ENCODE results near the gene TNRC6B. TPM values are rescaled to one million over a fixed set of nuclear protein-coding genes. Genes with fewer than 3 reads are reported as not detected.

TNRC6B gene
- total and polyA plus RNA-seq, 8 donors = 13.7 to 40.7 (median 15.7) TPM

DNA sequence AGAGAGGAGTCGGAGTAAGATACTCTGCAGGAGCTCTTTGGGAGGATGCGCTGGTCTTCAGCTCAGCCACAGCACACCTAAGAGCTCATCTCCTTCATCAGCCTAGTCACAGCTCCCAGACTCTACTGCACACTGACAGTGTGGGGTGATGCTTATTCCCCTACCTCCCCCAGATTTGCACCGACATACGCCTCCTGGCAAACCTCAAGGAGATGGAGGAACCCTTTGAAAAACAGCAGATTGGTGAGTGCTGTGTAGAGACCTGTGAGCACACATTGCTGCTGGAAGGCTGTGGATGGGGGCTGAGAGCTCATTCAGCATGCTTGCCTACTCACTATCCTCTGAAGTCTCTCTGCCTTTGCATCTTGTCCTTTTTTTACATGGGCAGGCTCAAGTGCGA lies 183.4 kb downstream of the TNRC6B start:
- intact Hi-C loops (cut with DNase I) = no loop called here
- Histone ChIP-seq H3K4me1 (no peaks in the 10 kb centered on the region), H3K27me3 (no peaks in the 10 kb centered on the region), H3K36me3 (peaks cover 4 to 100% of the 10 kb centered on the region in 2 donors), H3K9me3 (no peaks in the 10 kb centered on the region), H3K4me3 (no peak overlapping the region), H3K27ac (no peak overlapping the region)
- DNase-seq (no peak), ATAC-seq (no peak)
- TF ChIP-seq CTCF (IDR thresholded peaks at IDR 0.05) = no peak

GRCh38 chr22:40363059-40363458 lies 185.3 kb downstream of the TNRC6B start:
- intact Hi-C loops (cut with DNase I) = no loop called here
- Histone ChIP-seq H3K36me3 (peaks cover 4 to 97% of the 10 kb centered on the region in 2 donors), H3K4me3 (no peak overlapping the region), H3K27ac (no peak overlapping the region), H3K4me1 (no peaks in the 10 kb centered on the region), H3K27me3 (no peaks in the 10 kb centered on the region), H3K9me3 (no peaks in the 10 kb centered on the region)
- ATAC-seq (no peak), DNase-seq (no peak)
- no peak for TF ChIP-seq CTCF (IDR thresholded peaks at IDR 0.05)

DNA sequence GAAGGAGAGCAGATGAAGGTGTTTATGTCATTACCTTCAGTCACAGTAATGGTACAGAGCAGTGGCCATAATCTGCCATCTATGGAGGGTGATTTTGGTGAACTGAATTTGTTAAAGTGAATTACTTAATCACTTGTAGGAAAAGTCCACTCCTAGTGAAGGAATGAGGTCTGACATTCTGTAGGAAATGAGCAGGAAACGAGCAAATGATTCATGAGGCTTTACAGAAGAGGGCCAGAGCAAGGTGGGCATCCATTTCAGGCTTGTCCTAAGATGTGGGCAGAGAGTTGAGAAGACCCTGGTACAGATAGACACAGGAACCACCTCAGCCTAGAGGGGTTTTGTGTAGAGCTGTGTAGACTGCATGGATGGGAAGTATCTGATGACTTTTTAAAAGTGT lies 186.7 kb downstream of the TNRC6B start:
- ATAC-seq (no peak), DNase-seq (no peak)
- Histone ChIP-seq H3K4me1 (no peaks in the 10 kb centered on the region), H3K27ac (no peak overlapping the region), H3K4me3 (no peak overlapping the region), H3K9me3 (no peaks in the 10 kb centered on the region), H3K36me3 (peaks cover 4 to 84% of the 10 kb centered on the region in 2 donors), H3K27me3 (no peaks in the 10 kb centered on the region)
- TF ChIP-seq CTCF (IDR thresholded peaks at IDR 0.05) = no peak
- intact Hi-C loops (cut with DNase I) = no loop called here

DNA sequence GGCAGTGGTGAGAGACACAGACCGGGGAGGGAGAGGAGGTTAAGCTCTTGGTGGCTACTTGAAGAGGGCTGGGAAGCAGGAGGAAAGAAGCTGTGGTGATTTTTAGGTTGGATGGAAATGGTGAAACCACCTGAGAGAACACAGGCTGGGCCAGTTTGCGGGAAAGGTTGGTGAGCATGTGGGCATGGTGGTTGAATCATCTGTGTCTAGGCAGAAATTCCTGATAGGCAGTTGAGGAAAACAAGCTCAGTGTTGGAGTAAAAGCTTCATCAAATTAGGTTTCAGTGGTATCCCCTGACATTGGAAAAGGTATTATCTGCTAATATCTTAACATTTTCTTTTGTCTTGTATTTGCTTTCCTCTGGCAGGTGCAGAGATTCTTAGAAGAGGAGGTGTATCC lies 188.3 kb downstream of the TNRC6B start:
- H3K4me1 ChIP-seq = peaks cover 0 to 2% of the 10 kb centered on the region in 2 donors
- DNase-seq = no peak
- H3K9me3 ChIP-seq = no peaks in the 10 kb centered on the region
- TF ChIP-seq CTCF (IDR thresholded peaks at IDR 0.05) = no peak
- ATAC-seq = no peak
- intact Hi-C loops (cut with DNase I) = no loop called here
- no peak overlapping the region for H3K4me3 ChIP-seq
- peaks cover 4 to 67% of the 10 kb centered on the region in 2 donors for H3K36me3 ChIP-seq
- no peak overlapping the region for H3K27ac ChIP-seq
- H3K27me3 ChIP-seq = no peaks in the 10 kb centered on the region

- no peak for TF ChIP-seq CTCF (IDR thresholded peaks at IDR 0.05)
- H3K36me3 ChIP-seq = peaks cover 0 to 54% of the 10 kb centered on the region in 2 donors
These were observed 189.6 kb downstream of the TNRC6B start for GRCh38 chr22:40367342-40367741.

More at GRCh38 chr22:40367342-40367741, 189.6 kb downstream of the TNRC6B start:
- ATAC-seq = no peak
- intact Hi-C loops (cut with DNase I) = no loop called here
- no peaks in the 10 kb centered on the region for H3K27me3 ChIP-seq
- H3K4me3 ChIP-seq = no peak overlapping the region
- no peak for DNase-seq
- H3K4me1 ChIP-seq = peaks cover 0 to 9% of the 10 kb centered on the region in 2 donors
- H3K9me3 ChIP-seq = no peaks in the 10 kb centered on the region
- H3K27ac ChIP-seq = no peak overlapping the region
